Activated CD4-positive, alpha-beta T cell treated with anti-CD3 and anti-CD28 coated beads, Interleukin-2, amount 50 U/mL, for 16 hours (primary cell): ENCODE results near the gene CMKLR1.

Experiments
- DNase-seq: peaks from one replicate; pipeline ENCODE4 v3.0.0-alpha.2; 2020

CMKLR1 gene

GRCh38 chr12:108313606-108314351, 25.3 kb downstream of the CMKLR1 start:
- no peak for DNase-seq

DNA sequence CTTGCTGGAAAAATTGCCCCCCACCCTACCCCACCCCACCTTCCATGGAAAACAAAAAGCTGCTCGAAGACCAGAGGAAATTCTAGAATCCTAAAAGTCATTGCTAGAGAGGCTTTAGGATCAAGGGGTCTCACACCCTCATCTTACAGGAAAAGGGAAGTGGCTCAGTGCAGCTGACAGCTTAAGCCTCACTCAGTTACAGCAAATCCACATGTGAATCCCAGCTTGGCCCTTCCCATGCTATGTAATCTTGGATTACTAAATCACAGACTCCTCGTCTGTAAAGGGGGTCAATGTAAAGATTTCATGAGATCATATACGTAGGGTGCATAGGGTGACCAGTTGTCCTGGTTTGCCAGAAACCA, 25.9 kb downstream of the CMKLR1 start:
- DNase-seq, result no peak

- no peak for DNase-seq
Measured at GRCh38 chr12:108312693-108313189, 26.4 kb downstream of the CMKLR1 start.

DNA sequence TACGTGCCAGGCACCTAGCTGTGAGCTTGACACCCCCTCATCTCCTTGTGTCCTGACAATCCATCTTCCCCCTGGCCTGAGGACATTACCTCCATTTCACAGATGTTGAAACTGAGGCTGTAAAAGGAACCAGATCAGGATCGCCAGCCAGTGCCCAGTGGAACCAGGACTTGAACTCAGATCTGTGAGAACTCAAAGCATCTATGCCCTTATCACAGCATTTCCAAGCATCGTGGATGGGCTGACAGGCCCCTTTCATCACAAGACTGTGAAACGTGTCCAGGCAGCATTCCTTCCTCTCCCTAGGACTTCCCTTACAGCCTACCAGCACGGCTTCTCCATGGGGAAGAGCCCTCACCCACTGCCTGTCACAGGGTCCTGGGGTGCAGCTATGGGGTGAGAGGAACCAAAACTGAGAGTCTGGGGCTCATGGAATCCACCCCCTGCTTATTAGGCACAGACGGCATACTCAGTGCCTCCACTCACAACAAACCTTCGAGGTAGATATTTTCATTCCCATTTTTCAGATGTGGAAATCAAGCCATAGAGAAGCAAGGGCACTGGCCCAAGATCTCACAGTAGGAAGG, 26.9 kb downstream of the CMKLR1 start:
- DNase-seq, result no peak

- no peak for DNase-seq
Measured at GRCh38 chr12:108311605-108312004, 27.5 kb downstream of the CMKLR1 start.

GRCh38 chr12:108310489-108310888, 28.6 kb downstream of the CMKLR1 start:
- DNase-seq, result no peak

DNA sequence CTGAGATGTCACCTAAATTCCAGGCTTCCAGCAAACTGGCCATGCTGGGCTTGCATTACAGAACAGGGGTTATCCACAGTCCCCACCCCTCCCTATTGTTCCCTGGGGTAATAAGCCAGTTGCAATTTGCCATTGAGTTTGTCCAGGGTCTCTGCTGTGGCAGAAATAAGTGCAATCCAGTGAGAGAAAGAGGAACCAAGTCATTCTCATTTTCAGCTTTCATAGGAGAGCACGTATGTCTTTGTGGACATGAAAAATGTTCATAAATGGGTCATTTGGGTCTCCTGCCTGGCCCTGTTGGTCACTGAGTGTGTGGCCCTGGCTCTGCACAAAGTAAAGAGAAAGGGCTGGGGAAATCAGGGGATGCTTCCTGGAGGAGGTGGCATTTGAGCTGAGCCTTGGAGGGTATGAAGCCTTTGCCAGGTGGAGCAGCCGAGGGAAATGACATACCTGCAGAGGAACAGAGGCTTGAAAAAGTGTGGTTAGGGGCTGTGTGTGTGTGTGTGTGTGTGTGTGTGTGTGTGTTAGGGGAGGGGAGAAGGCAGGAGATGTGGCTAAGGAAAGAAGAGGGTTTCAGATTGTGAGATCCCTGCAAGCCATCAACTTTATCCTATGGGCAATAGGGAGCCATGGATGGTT, 29.3 kb downstream of the CMKLR1 start:
- no peak for DNase-seq

GRCh38 chr12:108308395-108309085, 30.6 kb downstream of the CMKLR1 start:
- DNase-seq, result no peak

DNA sequence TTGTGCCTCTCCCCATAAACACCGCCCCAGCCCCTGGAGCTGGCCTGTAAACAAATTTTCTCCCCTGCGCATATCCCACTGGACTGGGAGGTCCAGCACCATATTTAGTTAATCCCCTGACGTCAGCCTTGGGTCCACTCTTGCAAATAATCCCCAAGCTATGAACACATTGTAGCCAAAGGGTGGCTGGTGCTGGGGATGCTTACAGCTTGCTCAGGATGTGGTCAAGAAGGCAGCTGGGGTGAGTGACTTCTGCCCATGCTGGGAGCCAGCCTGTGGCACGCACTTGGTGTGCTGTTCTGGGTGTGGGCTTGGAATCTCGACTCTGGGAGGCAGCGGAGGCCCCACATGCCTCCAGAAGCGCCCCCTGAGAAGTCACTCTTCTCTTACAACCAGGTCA, 32.1 kb downstream of the CMKLR1 start:
- DNase-seq, result no peak

DNA sequence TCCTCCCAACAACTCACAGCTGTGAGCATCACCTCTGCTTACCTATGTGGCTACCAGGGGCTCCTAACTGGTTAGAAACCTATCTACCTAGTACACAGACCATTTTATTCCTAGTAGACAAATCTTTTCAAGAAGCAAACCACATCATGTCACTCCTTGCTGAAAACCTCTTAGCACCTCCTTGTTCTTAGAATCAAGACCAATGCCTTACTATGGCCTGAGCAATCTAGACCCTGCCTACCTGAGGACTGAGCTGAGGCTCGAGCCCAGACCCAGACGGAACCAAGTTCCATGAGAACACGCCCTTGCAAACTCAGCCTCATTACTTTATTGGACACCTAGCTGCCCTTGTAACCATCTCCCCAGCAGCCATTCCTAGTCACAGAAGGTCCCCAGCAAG, 32.6 kb downstream of the CMKLR1 start:
- no peak for DNase-seq

GRCh38 chr12:108305991-108306501, 33.1 kb downstream of the CMKLR1 start:
- no peak for DNase-seq

DNA sequence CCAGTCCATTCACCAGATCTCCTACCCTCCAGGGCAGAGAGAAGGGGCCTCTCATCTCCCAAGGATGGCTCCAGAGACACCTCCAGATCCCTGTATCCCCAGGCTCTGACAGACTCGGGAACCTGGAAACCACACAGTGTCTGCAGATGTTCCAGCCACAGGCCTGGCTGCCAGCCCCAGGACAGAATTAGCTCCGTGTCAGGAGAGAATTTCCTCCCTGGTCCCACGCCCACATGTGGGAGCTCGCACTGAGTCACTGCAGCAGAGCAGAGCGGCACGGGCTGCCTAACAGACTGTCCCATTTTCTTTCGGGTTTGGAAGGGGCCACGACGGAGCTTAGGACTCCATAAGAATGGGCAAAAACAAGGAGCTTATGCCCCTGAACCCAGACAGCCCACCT, 33.6 kb downstream of the CMKLR1 start:
- no peak for DNase-seq

DNA sequence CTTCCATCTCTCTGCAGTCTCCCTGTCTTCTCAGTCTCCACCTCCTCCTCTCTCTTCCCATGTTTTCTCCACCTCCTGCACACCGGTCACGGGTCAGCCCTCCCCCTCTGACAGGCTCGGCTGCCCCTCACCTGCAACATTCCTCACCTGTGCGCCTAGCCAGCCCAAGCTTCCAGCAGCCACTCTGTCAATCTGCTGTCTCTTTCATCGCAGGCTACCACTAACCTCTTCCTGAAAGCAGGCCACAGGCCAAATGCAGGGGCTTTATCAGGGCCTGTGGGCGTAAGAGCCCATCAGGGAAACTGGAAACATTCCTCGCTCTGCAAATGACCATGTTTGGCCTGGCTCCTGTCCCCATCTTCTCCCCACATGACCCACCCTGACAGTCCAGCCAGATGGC, 34.5 kb downstream of the CMKLR1 start:
- DNase-seq, result no peak

GRCh38 chr12:108303703-108304102, 35.4 kb downstream of the CMKLR1 start:
- DNase-seq, result no peak

DNA sequence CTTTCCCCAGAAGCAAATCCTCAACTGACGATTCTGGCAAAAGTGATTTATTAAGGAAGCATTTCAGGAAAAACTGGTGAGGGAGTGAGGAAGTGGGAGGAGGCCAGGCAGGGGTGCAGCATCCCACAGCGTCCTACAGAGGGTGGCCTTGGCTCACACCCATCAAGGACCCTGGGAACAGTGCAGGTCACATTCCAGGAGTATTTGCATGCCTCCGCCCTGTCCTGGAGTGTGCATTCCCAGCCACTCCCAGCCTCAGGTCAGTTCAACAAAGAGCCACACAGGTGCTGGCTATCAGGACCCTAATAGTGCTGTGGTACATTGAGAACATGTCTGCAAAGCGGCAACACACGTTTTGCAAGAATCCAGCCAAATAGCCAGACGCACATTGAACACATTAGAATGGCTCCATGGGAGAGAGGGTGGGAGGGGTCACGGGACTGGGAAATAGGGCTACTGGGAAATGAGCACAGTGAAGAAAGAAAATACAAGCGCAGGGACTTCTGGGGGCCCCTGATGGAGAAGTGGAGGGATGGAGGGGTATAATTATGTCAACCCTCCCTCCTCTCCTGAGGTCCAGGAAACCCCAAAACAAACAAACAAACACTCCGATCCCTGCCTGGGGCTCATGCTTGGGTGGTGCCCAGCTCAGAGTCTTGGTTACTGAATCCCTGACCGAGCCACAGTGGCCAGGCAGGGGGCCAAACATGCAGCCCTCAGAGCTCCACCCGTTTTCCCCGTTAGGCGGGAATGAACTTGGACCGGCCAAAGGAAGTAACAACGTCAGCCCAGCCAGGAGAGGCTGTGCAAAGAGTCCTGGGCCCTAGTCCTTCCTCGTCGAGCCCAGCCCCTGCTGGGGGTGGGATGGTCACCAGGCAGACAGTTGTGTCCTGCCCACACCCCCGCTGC, 36.5 kb downstream of the CMKLR1 start:
- no peak for DNase-seq

GRCh38 chr12:108302016-108302402, 37.1 kb downstream of the CMKLR1 start:
- DNase-seq, result no peak

- DNase-seq, result no peak
Measured at GRCh38 chr12:108301346-108301745, 37.8 kb downstream of the CMKLR1 start.

GRCh38 chr12:108299980-108300696, 39.0 kb downstream of the CMKLR1 start:
- DNase-seq, result no peak

GRCh38 chr12:108299516-108299915, 39.6 kb downstream of the CMKLR1 start:
- no peak for DNase-seq

DNA sequence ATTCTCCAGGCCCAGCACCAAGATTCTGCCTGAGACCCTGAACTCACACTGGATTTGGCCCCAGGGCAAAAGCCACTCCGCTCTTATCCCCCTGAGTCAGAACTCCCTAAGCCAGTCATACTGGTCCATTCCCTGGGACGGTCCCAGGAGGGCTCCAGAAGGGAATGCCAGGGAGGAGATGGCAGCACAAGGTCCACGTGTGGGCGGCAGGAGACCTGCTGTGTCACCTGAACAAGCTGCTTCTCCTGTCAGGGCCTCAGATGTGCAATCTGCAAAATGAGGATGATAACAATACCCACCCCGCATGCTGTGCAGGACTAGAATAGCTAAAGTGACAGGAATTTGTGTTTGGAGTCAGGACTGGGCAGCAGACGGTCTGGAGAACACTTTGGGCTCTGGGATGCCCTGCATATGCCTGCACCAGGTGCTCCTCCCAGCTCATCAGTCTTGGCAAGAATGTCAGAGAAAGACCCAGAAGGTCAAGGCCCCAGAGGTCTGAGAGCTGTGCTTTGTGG, 40.3 kb downstream of the CMKLR1 start:
- no peak for DNase-seq
